Mammary epithelial cell (primary cell): ENCODE data around the gene RUNX1.

Experiments used
- EZH2 ChIP-seq: IDR thresholded peaks from 2 replicates; pipeline ENCODE4 v1.6.1; 2012; ENCODE audit warnings: low read length, inconsistent platforms, borderline replicate concordance
- TF ChIP-seq, protein P1 (sequence below), 2 donors: IDR thresholded peaks in 1 of 2; conservative IDR thresholded peaks in 1 of 2; 2 replicates each; pipeline ENCODE4 v1.5.1; 2011 to 2012; ENCODE audit warnings: inconsistent platforms in 2 of 2, low read length in 2 of 2, mild to moderate bottlenecking in 2 of 2, control low read depth in 1 of 2, low read depth in 1 of 2; ENCODE audit not compliant: insufficient read depth in 1 of 2; ENCODE audit errors: extremely low read depth in 1 of 2

DNA sequence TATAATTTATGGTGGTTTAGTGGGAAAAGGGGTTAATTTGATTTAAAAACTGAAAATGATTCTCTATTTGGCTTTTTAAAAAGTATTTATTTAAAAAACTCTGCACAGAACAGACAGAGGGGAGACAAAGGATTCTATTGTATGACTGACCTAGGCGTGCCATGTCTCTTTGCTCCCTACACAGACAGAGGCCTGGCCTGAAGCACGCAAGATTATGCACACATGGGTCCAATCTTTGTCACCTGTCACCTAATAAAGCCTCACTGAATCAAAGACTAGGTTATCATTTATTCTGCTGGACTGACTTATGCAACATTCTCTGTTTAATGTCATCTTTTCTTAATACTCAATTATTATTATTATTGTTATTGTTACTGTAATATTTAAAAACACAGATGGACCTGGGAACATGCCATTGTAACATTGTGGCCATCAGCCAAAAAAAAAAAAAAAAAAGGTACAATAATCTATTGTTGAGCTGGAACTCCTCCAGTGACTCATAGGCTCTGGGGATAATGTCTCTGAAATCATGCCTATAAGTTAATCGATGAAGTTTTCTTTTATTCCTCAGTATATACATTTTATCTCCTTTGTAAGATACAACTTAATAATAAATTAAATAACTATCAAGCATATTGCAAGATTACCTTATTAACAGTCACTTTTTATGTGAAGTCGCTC, 112.1 kb downstream of the RUNX1 start:
- TF ChIP-seq, protein P1, sequence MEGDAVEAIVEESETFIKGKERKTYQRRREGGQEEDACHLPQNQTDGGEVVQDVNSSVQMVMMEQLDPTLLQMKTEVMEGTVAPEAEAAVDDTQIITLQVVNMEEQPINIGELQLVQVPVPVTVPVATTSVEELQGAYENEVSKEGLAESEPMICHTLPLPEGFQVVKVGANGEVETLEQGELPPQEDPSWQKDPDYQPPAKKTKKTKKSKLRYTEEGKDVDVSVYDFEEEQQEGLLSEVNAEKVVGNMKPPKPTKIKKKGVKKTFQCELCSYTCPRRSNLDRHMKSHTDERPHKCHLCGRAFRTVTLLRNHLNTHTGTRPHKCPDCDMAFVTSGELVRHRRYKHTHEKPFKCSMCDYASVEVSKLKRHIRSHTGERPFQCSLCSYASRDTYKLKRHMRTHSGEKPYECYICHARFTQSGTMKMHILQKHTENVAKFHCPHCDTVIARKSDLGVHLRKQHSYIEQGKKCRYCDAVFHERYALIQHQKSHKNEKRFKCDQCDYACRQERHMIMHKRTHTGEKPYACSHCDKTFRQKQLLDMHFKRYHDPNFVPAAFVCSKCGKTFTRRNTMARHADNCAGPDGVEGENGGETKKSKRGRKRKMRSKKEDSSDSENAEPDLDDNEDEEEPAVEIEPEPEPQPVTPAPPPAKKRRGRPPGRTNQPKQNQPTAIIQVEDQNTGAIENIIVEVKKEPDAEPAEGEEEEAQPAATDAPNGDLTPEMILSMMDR (conservative IDR thresholded peaks at IDR 0.05 in 1 of 2, IDR thresholded peaks at IDR 0.05 in 1 of 2; ENCODE audit: extremely low read depth in 1 of 2, insufficient read depth in 1 of 2, low read depth in 1 of 2, low read length in 2 of 2) = no peak
- no peak for TF ChIP-seq EZH2
